ENCODE data around the gene PTPRG. TPM values are rescaled to one million over a fixed set of nuclear protein-coding genes. Genes with fewer than 3 reads are reported as not detected.
"Not testable (repeated sequence)": the region's sequence is repeated elsewhere in the genome, so short reads cannot be mapped to it uniquely, and the experiment has no call there.

PTPRG gene
- total RNA-seq, 1 experiment from 2014 or later, result not detected

- no peak for DNase-seq (ENCODE audit: low spot score)
Observed at GRCh38 chr3:61793056-61793455, 231.7 kb downstream of the PTPRG start.

- no peak for DNase-seq (ENCODE audit: low spot score)
Observed at GRCh38 chr3:61793521-61793920, 232.2 kb downstream of the PTPRG start.

GRCh38 chr3:61794341-61794740, 233.0 kb downstream of the PTPRG start:
- DNase-seq (ENCODE audit: low spot score), result no peak

GRCh38 chr3:61794961-61795360, 233.6 kb downstream of the PTPRG start:
- DNase-seq (ENCODE audit: low spot score), result no peak

GRCh38 chr3:61796088-61796680, 234.8 kb downstream of the PTPRG start:
- DNase-seq (ENCODE audit: low spot score), result no peak

- DNase-seq (ENCODE audit: low spot score), result no peak
Observed at GRCh38 chr3:61796911-61797310, 235.5 kb downstream of the PTPRG start.

- DNase-seq (ENCODE audit: low spot score), result no peak
Observed at GRCh38 chr3:61802772-61803171, 241.4 kb downstream of the PTPRG start.

GRCh38 chr3:61803983-61804382, 242.6 kb downstream of the PTPRG start:
- DNase-seq (ENCODE audit: low spot score), result no peak

GRCh38 chr3:61804782-61805181, 243.4 kb downstream of the PTPRG start:
- DNase-seq (ENCODE audit: low spot score), result no peak

- DNase-seq (ENCODE audit: low spot score), result no peak
Observed at GRCh38 chr3:61805510-61806080, 244.2 kb downstream of the PTPRG start.

GRCh38 chr3:61806810-61807209, 245.4 kb downstream of the PTPRG start:
- DNase-seq (ENCODE audit: low spot score), result no peak

- no peak for DNase-seq (ENCODE audit: low spot score)
Observed at GRCh38 chr3:61807865-61808276, 246.5 kb downstream of the PTPRG start.

- no peak for DNase-seq (ENCODE audit: low spot score)
Observed at GRCh38 chr3:61808526-61808925, 247.2 kb downstream of the PTPRG start.

GRCh38 chr3:61808999-61809398, 247.6 kb downstream of the PTPRG start:
- no peak for DNase-seq (ENCODE audit: low spot score)

- no peak for DNase-seq (ENCODE audit: low spot score)
Observed at GRCh38 chr3:61809879-61810278, 248.5 kb downstream of the PTPRG start.

GRCh38 chr3:61810953-61811497, 249.7 kb downstream of the PTPRG start:
- no peak for DNase-seq (ENCODE audit: low spot score)

- DNase-seq (ENCODE audit: low spot score), result no peak
Observed at GRCh38 chr3:61811652-61812051, 250.3 kb downstream of the PTPRG start.

- DNase-seq (ENCODE audit: low spot score), result no peak
Observed at GRCh38 chr3:61812085-61812484, 250.7 kb downstream of the PTPRG start.

GRCh38 chr3:61812517-61812916, 251.1 kb downstream of the PTPRG start:
- no peak for DNase-seq (ENCODE audit: low spot score)

- DNase-seq (ENCODE audit: low spot score), result no peak
Observed at GRCh38 chr3:61813636-61814035, 252.3 kb downstream of the PTPRG start.

GRCh38 chr3:61814674-61815073, 253.3 kb downstream of the PTPRG start:
- no peak for DNase-seq (ENCODE audit: low spot score)

- not testable (repeated sequence) for DNase-seq (ENCODE audit: low spot score)
Observed at GRCh38 chr3:61816304-61816703, 254.9 kb downstream of the PTPRG start.

- DNase-seq (ENCODE audit: low spot score), result no peak
Observed at GRCh38 chr3:61819861-61820260, 258.5 kb downstream of the PTPRG start.

Measured in HT-29 (cell line).